Measurements from ENCODE around the gene KBTBD4. TPM values are rescaled to one million over a fixed set of nuclear protein-coding genes. Genes with fewer than 3 reads are reported as not detected.
"Not testable (repeated sequence)": the region's sequence is repeated elsewhere in the genome, so short reads cannot be mapped to it uniquely, and the experiment has no call there.

The KBTBD4 gene
- total RNA-seq, 2 donors from 2014 or later, result 26.8 to 30.6 TPM

GRCh38 chr11:47532597-47533213, 46.1 kb downstream of the KBTBD4 start:
- DNase-seq (ENCODE audit: low spot score), result no peak
- Histone ChIP-seq H3K27me3 (replicated peaks; ENCODE audit: insufficient read depth) (no peaks in the 10 kb centered on the region), H3K36me3 (no peaks in the 10 kb centered on the region), H3K27ac (no peak overlapping the region), H3K4me1 (replicated peaks) (no peaks in the 10 kb centered on the region), H3K9me3 (no peaks in the 10 kb centered on the region), H3K4me3 (no peak overlapping the region)
- TF ChIP-seq, protein P1, sequence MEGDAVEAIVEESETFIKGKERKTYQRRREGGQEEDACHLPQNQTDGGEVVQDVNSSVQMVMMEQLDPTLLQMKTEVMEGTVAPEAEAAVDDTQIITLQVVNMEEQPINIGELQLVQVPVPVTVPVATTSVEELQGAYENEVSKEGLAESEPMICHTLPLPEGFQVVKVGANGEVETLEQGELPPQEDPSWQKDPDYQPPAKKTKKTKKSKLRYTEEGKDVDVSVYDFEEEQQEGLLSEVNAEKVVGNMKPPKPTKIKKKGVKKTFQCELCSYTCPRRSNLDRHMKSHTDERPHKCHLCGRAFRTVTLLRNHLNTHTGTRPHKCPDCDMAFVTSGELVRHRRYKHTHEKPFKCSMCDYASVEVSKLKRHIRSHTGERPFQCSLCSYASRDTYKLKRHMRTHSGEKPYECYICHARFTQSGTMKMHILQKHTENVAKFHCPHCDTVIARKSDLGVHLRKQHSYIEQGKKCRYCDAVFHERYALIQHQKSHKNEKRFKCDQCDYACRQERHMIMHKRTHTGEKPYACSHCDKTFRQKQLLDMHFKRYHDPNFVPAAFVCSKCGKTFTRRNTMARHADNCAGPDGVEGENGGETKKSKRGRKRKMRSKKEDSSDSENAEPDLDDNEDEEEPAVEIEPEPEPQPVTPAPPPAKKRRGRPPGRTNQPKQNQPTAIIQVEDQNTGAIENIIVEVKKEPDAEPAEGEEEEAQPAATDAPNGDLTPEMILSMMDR (IDR thresholded peaks at IDR 0.05), result no peak
- TF ChIP-seq POLR2A (IDR thresholded peaks at IDR 0.05) (no peak), POLR2AphosphoS5 (IDR thresholded peaks at IDR 0.05) (no peak)
- intact Hi-C loops (cut with DNase I), result no loop called here
- 68% methylated on average over 2 of the region's 2 CpGs for WGBS

DNA sequence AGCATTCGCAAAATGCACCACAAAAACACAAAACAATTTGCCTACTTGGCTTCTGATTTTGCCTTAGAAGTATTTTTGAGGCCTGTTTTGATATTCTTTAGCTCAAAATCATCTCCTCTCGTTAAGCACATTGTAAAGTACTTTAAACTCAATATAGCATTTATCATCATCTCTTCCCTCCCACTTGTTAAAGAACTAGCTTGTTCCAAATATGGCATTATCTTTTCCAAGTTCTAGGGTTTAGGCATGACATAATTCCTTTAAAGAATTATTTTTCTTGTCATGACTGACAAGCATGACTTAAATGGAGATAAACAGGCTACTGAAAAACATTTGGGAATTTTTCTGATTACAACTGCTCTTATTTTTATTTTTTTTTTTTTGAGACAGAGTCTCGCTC, 47.1 kb downstream of the KBTBD4 start:
- Histone ChIP-seq H3K27me3 (replicated peaks; ENCODE audit: insufficient read depth) (no peaks in the 10 kb centered on the region), H3K36me3 (no peaks in the 10 kb centered on the region), H3K9me3 (no peaks in the 10 kb centered on the region), H3K4me3 (no peak overlapping the region), H3K27ac (no peak overlapping the region), H3K4me1 (replicated peaks) (no peaks in the 10 kb centered on the region)
- 79% methylated on average over 3 of the region's 3 CpGs for WGBS
- no peak for DNase-seq (ENCODE audit: low spot score)
- intact Hi-C loops (cut with DNase I), result no loop called here
- TF ChIP-seq, protein P1 (IDR thresholded peaks at IDR 0.05), result no peak
- TF ChIP-seq POLR2A (IDR thresholded peaks at IDR 0.05) (no peak), POLR2AphosphoS5 (IDR thresholded peaks at IDR 0.05) (no peak)

GRCh38 chr11:47530721-47531120, 48.0 kb downstream of the KBTBD4 start:
- H3K36me3 ChIP-seq; H3K4me3 ChIP-seq; DNase-seq (ENCODE audit: low spot score); intact Hi-C loops (cut with DNase I); H3K4me1 ChIP-seq (replicated peaks); H3K27me3 ChIP-seq (replicated peaks; ENCODE audit: insufficient read depth); H3K27ac ChIP-seq; H3K9me3 ChIP-seq: not testable (repeated sequence)
- 92% methylated on average over 9 of the region's 9 CpGs for WGBS

- Histone ChIP-seq H3K27me3 (replicated peaks; ENCODE audit: insufficient read depth) (no peaks in the 10 kb centered on the region), H3K4me3 (no peak overlapping the region), H3K36me3 (no peaks in the 10 kb centered on the region), H3K4me1 (replicated peaks) (no peaks in the 10 kb centered on the region), H3K9me3 (no peaks in the 10 kb centered on the region), H3K27ac (no peak overlapping the region)
- TF ChIP-seq, protein P1 (IDR thresholded peaks at IDR 0.05), result no peak
- no peak for TF ChIP-seq POLR2A (IDR thresholded peaks at IDR 0.05)
- intact Hi-C loops (cut with DNase I), result no loop called here
- WGBS, result 89% methylated on average over 4 of the region's 4 CpGs
- no peak for DNase-seq (ENCODE audit: low spot score)
These were observed 48.8 kb downstream of the KBTBD4 start for GRCh38 chr11:47529951-47530350.

DNA sequence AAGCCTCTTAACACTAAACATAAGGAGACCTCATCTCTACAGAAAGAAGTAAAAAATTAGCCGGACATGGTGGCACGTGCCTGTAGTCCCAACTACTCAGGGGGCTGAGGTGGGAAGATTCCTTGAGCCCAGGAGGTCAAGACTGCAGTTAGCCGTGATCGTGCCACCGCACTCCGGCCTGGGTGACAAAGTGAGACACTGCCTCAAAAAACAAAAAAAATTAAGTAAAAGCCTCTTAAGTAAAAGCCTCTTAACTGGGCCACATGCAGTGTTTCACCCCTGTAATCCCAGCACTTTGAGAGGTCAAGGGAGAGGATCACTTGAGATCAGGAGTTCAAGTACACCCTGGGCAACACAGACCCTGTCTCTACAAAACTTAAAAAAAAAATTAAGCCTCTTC, 51.6 kb downstream of the KBTBD4 start:
- Histone ChIP-seq H3K27me3 (replicated peaks; ENCODE audit: insufficient read depth) (no peaks in the 10 kb centered on the region), H3K9me3 (no peaks in the 10 kb centered on the region), H3K27ac (no peak overlapping the region), H3K4me1 (replicated peaks) (peaks cover 7% of the 10 kb centered on the region), H3K4me3 (no peak overlapping the region), H3K36me3 (no peaks in the 10 kb centered on the region)
- 90% methylated on average over 6 of the region's 6 CpGs for WGBS
- intact Hi-C loops (cut with DNase I), result no loop called here
- TF ChIP-seq POLR2A (IDR thresholded peaks at IDR 0.05), result no peak
- TF ChIP-seq, protein P1 (IDR thresholded peaks at IDR 0.05), result no peak
- TF ChIP-seq POLR2AphosphoS5 (IDR thresholded peaks at IDR 0.05), result no peak
- DNase-seq (ENCODE audit: low spot score), result no peak

GRCh38 chr11:47526032-47526431, 52.7 kb downstream of the KBTBD4 start:
- H3K4me1 ChIP-seq (replicated peaks); H3K9me3 ChIP-seq; H3K27ac ChIP-seq; H3K27me3 ChIP-seq (replicated peaks; ENCODE audit: insufficient read depth); H3K36me3 ChIP-seq; intact Hi-C loops (cut with DNase I); H3K4me3 ChIP-seq; DNase-seq (ENCODE audit: low spot score): not testable (repeated sequence)
- 87% methylated on average over 9 of the region's 9 CpGs for WGBS

All from prostate gland (tissue), 2 donors.